Measurements from ENCODE around the gene ADIRF.
A peak's percentile ranks its signal among the peaks of the same experiment; 100 is the strongest.

The ADIRF gene

DNA sequence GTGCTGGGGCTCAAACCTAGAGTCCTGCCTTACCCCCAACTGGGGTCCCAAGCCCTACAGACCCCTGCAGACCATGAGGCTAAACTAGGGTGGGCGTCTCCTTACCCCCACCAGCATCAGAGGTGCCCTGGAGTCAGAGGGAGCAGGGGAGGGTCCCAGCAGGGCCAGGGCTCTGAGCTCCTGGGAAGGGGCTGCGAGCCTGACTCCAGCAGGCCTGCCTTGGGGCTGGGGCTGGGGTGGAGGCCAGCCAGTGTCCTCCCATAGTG, 8.6 kb upstream of the ADIRF start:
- TF ChIP-seq, protein P1, sequence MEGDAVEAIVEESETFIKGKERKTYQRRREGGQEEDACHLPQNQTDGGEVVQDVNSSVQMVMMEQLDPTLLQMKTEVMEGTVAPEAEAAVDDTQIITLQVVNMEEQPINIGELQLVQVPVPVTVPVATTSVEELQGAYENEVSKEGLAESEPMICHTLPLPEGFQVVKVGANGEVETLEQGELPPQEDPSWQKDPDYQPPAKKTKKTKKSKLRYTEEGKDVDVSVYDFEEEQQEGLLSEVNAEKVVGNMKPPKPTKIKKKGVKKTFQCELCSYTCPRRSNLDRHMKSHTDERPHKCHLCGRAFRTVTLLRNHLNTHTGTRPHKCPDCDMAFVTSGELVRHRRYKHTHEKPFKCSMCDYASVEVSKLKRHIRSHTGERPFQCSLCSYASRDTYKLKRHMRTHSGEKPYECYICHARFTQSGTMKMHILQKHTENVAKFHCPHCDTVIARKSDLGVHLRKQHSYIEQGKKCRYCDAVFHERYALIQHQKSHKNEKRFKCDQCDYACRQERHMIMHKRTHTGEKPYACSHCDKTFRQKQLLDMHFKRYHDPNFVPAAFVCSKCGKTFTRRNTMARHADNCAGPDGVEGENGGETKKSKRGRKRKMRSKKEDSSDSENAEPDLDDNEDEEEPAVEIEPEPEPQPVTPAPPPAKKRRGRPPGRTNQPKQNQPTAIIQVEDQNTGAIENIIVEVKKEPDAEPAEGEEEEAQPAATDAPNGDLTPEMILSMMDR (IDR thresholded peaks at IDR 0.05; ENCODE audit: borderline replicate concordance, insufficient read depth, low read depth, low read length), result no peak
- no peak overlapping the region for H3K4me3 ChIP-seq (ENCODE audit: low read depth, low read length)

DNA sequence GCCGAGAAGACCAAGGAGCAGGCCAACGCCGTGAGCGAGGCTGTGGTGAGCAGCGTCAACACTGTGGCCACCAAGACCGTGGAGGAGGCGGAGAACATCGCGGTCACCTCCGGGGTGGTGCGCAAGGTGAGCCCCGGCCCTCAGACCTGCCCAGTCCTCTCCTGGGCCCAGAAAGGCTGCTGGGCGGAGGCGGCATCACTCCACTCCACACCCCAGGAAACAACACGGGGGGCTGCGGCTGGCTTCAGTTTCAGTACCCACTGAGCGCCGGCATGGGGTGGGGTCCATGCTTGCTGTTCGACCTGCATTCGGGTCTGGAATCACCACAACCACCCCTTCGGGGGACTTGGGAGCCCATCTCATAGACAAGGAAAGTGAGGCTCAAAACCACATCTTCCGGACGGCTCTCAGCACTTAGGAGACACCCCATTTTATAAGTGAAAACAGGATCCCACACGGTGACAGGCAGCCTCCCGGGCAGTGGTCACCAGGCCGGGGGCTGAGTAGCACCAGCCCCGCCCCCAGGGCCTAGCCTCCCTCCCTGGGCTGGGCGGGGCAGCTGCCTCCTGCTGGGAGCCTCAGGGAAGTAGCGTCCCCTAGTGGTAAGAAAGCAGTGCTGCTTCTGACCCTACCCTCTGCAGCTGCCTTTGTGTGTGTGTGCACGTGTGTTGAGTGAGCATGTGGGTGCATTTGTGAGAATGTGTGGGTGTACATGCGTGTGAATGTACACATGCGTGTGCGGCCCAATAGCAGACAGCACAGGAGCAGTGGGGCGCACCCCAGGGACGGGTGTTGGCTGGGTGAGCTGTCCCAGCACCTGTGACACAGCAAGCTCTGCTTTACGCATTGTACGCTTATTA, 8.0 kb upstream of the ADIRF start:
- H3K4me3 ChIP-seq (ENCODE audit: low read depth, low read length), result no peak overlapping the region
- TF ChIP-seq, protein P1 (IDR thresholded peaks at IDR 0.05; ENCODE audit: borderline replicate concordance, insufficient read depth, low read depth, low read length), result peak; percentile 100

DNA sequence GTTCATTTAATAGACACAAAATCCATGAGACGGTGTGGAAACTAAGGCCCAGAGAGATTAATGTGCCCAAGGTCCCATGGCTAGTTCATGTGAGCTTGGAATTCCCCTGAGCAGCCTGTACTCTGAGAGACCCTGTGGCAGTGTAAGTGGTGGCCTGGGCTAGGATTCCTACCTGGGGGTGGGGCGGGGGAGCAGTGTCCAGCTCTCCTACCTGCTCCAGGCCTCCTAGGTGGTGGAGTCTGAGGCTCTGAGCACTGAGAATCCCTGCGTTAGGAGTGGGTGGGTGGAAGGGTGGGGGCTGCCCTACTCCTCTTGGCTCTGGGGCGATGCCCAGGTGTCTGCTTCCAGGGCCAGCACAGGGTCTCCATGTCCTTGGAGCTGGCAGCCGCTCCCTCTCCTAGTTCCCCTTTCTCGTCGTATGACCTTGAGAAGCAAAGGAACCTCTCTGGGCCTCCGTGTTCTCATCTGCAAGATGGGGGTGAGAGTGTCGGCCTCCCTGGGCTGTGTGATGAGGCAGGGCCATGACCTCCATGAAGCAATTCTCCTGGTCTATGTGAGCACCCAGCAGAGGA, 7.3 kb upstream of the ADIRF start:
- no peak overlapping the region for H3K4me3 ChIP-seq (ENCODE audit: low read depth, low read length)
- TF ChIP-seq, protein P1 (IDR thresholded peaks at IDR 0.05; ENCODE audit: borderline replicate concordance, insufficient read depth, low read depth, low read length), result no peak

DNA sequence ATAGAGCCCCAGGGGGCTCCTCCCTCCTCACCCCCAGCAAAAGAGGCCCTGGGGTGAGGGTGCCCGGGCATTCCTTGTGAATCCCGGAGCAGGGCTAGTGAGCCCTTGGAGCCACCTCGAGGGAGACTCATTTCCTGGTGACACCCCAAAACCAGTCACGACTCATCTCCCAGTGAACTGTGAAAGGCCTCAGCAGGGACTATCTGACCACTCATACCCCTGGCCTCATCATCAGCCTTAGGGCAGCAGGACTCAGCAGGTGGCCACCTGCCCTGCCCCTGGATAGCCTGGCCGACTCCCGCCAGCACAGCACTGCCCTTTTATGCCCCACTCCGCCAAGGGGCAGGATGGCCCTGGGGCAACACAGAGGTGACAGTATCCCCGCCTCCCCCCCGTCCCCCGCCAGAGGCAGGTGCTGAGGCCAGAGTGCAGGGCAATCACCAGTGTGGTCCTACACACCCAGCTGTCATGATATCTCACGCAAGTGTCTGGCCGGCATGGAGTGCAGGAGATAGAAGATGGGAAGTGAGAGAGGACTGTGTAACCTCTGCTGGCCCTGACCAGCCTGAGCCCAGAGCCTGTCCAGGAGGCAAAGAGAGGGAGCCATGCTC, 6.7 kb upstream of the ADIRF start:
- no peak overlapping the region for H3K4me3 ChIP-seq (ENCODE audit: low read depth, low read length)
- TF ChIP-seq, protein P1 (IDR thresholded peaks at IDR 0.05; ENCODE audit: borderline replicate concordance, insufficient read depth, low read depth, low read length), result no peak

DNA sequence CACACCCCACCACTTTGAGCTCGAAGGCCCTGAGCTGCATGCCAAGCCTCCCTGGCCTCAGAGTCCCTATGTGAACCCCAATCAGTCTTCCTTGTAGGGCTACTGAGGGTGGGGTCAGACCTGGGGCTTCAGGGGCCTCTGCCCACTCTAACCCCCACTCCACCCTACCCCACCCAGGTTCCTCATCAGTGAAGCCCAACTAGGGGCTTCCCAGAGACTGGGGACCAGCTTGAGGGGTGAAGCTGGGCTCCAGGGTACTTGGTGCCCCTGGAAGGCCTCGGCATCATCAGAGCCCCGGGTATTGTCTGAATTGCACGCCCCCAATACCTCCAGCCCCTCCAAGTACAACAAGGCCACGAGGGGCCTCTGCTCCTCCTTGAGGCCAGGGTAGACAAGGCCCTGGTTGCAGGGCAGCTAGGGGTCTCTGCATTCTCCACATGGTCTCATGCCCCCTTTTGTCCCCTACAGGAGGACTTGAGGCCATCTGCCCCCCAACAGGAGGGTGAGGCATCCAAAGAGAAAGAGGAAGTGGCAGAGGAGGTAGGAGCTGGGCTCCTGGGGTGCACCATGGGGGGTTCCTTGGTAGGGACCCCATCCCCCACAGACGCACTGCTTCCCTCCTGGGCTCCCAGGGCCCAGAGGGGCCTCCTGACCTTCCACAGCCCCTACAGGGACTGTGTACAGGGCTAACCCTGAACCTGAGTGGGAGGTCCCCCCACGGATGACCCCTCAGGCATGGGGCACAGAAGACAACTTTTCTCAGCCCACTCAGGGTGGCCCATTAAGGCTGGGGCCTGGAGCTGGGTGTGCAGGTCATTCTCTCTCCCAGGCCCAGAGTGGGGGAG, 5.9 kb upstream of the ADIRF start:
- TF ChIP-seq, protein P1 (IDR thresholded peaks at IDR 0.05; ENCODE audit: borderline replicate concordance, insufficient read depth, low read depth, low read length), result no peak
- H3K4me3 ChIP-seq (ENCODE audit: low read depth, low read length), result no peak overlapping the region

DNA sequence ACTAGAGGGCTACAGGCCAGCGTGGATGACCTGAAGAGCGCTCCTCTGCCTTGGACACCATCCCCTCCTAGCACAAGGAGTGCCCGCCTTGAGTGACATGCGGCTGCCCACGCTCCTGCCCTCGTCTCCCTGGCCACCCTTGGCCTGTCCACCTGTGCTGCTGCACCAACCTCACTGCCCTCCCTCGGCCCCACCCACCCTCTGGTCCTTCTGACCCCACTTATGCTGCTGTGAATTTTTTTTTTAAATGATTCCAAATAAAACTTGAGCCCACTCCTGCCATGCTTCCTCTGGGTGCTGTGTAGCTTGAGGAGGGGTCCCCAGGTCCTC, 5.3 kb upstream of the ADIRF start:
- no peak overlapping the region for H3K4me3 ChIP-seq (ENCODE audit: low read depth, low read length)
- TF ChIP-seq, protein P1 (IDR thresholded peaks at IDR 0.05; ENCODE audit: borderline replicate concordance, insufficient read depth, low read depth, low read length), result no peak
